Measurements from ENCODE around the gene C16orf96.

The C16orf96 gene

GRCh38 chr16:4535627-4536108 lies 20.5 kb upstream of the C16orf96 start:
- no peak overlapping the region for H3K9ac ChIP-seq (ENCODE audit: low read depth, low read length)
- H3K4me3 ChIP-seq (ENCODE audit: low read depth in 1 of 2, low read length in 2 of 2) = no peak overlapping the region
- H4K20me1 ChIP-seq (ENCODE audit: insufficient read depth, low read length) = no peaks in the 10 kb centered on the region
- H3K4me2 ChIP-seq (ENCODE audit: insufficient read depth, low read length) = no peak overlapping the region
- H2AFZ ChIP-seq (ENCODE audit: low read depth, low read length) = no peak overlapping the region
- peaks cover 3% of the 10 kb centered on the region for H3K27me3 ChIP-seq (ENCODE audit: insufficient read depth, low read length, poor library complexity)
- H3K9me3 ChIP-seq (ENCODE audit: insufficient read depth, low read length, severe bottlenecking) = no peaks in the 10 kb centered on the region
- no peaks in the 10 kb centered on the region for H3K36me3 ChIP-seq (ENCODE audit: insufficient read depth, low read length)
- TF ChIP-seq CTCF (IDR thresholded peaks at IDR 0.05; ENCODE audit: borderline replicate concordance, extremely low read depth, low read length, poor library complexity, severe bottlenecking) (no peak), EZH2 (IDR thresholded peaks at IDR 0.05; ENCODE audit: borderline replicate concordance, low read depth, low read length, severe bottlenecking) (no peak)
- H3K4me1 ChIP-seq (ENCODE audit: insufficient read depth, low read length) = no peaks in the 10 kb centered on the region
- H3K27ac ChIP-seq (ENCODE audit: low read length) = no peak overlapping the region
- no peak for DNase-seq
- no peak for ATAC-seq (ENCODE audit: insufficient read depth, low read depth)
- H3K79me2 ChIP-seq (ENCODE audit: insufficient read depth, low read length) = no peaks in the 10 kb centered on the region

- no peak overlapping the region for H3K4me2 ChIP-seq (ENCODE audit: insufficient read depth, low read length)
- no peak overlapping the region for H2AFZ ChIP-seq (ENCODE audit: low read depth, low read length)
- H4K20me1 ChIP-seq (ENCODE audit: insufficient read depth, low read length) = no peaks in the 10 kb centered on the region
- H3K36me3 ChIP-seq (ENCODE audit: insufficient read depth, low read length) = no peaks in the 10 kb centered on the region
- ATAC-seq (ENCODE audit: insufficient read depth, low read depth) (no peak), DNase-seq (no peak)
- no peaks in the 10 kb centered on the region for H3K4me1 ChIP-seq (ENCODE audit: insufficient read depth, low read length)
- H3K79me2 ChIP-seq (ENCODE audit: insufficient read depth, low read length) = no peaks in the 10 kb centered on the region
- H3K27me3 ChIP-seq (ENCODE audit: insufficient read depth, low read length, poor library complexity) = peaks cover 3% of the 10 kb centered on the region
- TF ChIP-seq CTCF (IDR thresholded peaks at IDR 0.05; ENCODE audit: borderline replicate concordance, extremely low read depth, low read length, poor library complexity, severe bottlenecking) (no peak), EZH2 (IDR thresholded peaks at IDR 0.05; ENCODE audit: borderline replicate concordance, low read depth, low read length, severe bottlenecking) (no peak)
- no peaks in the 10 kb centered on the region for H3K9me3 ChIP-seq (ENCODE audit: insufficient read depth, low read length, severe bottlenecking)
- H3K27ac ChIP-seq (ENCODE audit: low read length) = no peak overlapping the region
- H3K4me3 ChIP-seq (ENCODE audit: low read depth in 1 of 2, low read length in 2 of 2) = no peak overlapping the region
- H3K9ac ChIP-seq (ENCODE audit: low read depth, low read length) = no peak overlapping the region
Measured at GRCh38 chr16:4536391-4537106, 19.6 kb upstream of the C16orf96 start.

GRCh38 chr16:4537376-4538343 lies 18.5 kb upstream of the C16orf96 start:
- H3K79me2 ChIP-seq (ENCODE audit: insufficient read depth, low read length) = no peaks in the 10 kb centered on the region
- no peak overlapping the region for H2AFZ ChIP-seq (ENCODE audit: low read depth, low read length)
- no peaks in the 10 kb centered on the region for H4K20me1 ChIP-seq (ENCODE audit: insufficient read depth, low read length)
- no peaks in the 10 kb centered on the region for H3K4me1 ChIP-seq (ENCODE audit: insufficient read depth, low read length)
- H3K27ac ChIP-seq (ENCODE audit: low read length) = no peak overlapping the region
- no peak for TF ChIP-seq CTCF (IDR thresholded peaks at IDR 0.05; ENCODE audit: borderline replicate concordance, extremely low read depth, low read length, poor library complexity, severe bottlenecking)
- no peak for TF ChIP-seq EZH2 (IDR thresholded peaks at IDR 0.05; ENCODE audit: borderline replicate concordance, low read depth, low read length, severe bottlenecking)
- ATAC-seq (ENCODE audit: insufficient read depth, low read depth) (no peak), DNase-seq (no peak)
- no peaks in the 10 kb centered on the region for H3K9me3 ChIP-seq (ENCODE audit: insufficient read depth, low read length, severe bottlenecking)
- no peak overlapping the region for H3K4me3 ChIP-seq (ENCODE audit: low read depth in 1 of 2, low read length in 2 of 2)
- H3K9ac ChIP-seq (ENCODE audit: low read depth, low read length) = no peak overlapping the region
- no peak overlapping the region for H3K4me2 ChIP-seq (ENCODE audit: insufficient read depth, low read length)
- peaks cover 5% of the 10 kb centered on the region for H3K27me3 ChIP-seq (ENCODE audit: insufficient read depth, low read length, poor library complexity)
- no peaks in the 10 kb centered on the region for H3K36me3 ChIP-seq (ENCODE audit: insufficient read depth, low read length)
